Measurements from ENCODE around the gene SPINT1. TPM values are rescaled to one million over a fixed set of nuclear protein-coding genes. Genes with fewer than 3 reads are reported as not detected.
A peak's percentile ranks its signal among the peaks of the same experiment; 100 is the strongest.

SPINT1 gene
- total RNA-seq, 2 donors from 2014 or later, result 280 to 330 TPM

- Histone ChIP-seq H3K9ac (ENCODE audit: low read depth in 2 of 2, low read length in 2 of 2) (peak overlapping the region in 1 of 2 donors; percentile 68), H3K27ac (peak overlapping the region; percentile 62), H3K4me1 (no peaks in the 10 kb centered on the region), H3K4me3 (no peak overlapping the region), H3K36me3 (no peaks in the 10 kb centered on the region), H3K9me3 (no peaks in the 10 kb centered on the region), H3K27me3 (no peaks in the 10 kb centered on the region)
- DNase-seq, result peak; percentile 63
- intact Hi-C loops (cut with DNase I), result no loop called here
- TF ChIP-seq CTCF (IDR thresholded peaks at IDR 0.05), result no peak
These were observed 19.9 kb downstream of the SPINT1 start for GRCh38 chr15:40863660-40864270.

GRCh38 chr15:40867199-40867598, 23.4 kb downstream of the SPINT1 start:
- no peak for TF ChIP-seq CTCF (IDR thresholded peaks at IDR 0.05)
- no peak overlapping the region for H3K27ac ChIP-seq
- no peak for DNase-seq
- intact Hi-C loops (cut with DNase I), result no loop called here
- no peaks in the 10 kb centered on the region for H3K9me3 ChIP-seq
- no peak overlapping the region for H3K9ac ChIP-seq (ENCODE audit: low read depth in 2 of 2, low read length in 2 of 2)
- H3K4me1 ChIP-seq, result no peaks in the 10 kb centered on the region
- H3K4me3 ChIP-seq, result no peak overlapping the region
- no peaks in the 10 kb centered on the region for H3K36me3 ChIP-seq
- H3K27me3 ChIP-seq, result no peaks in the 10 kb centered on the region

GRCh38 chr15:40869686-40870085, 25.8 kb downstream of the SPINT1 start:
- intact Hi-C loops (cut with DNase I), result no loop called here
- no peak for TF ChIP-seq CTCF (IDR thresholded peaks at IDR 0.05)
- Histone ChIP-seq H3K27me3 (no peaks in the 10 kb centered on the region), H3K27ac (no peak overlapping the region), H3K4me1 (peaks cover 4% of the 10 kb centered on the region), H3K9me3 (no peaks in the 10 kb centered on the region), H3K9ac (ENCODE audit: low read depth in 2 of 2, low read length in 2 of 2) (no peak overlapping the region), H3K4me3 (no peak overlapping the region), H3K36me3 (no peaks in the 10 kb centered on the region)
- DNase-seq, result no peak

GRCh38 chr15:40870716-40871115, 26.9 kb downstream of the SPINT1 start:
- Histone ChIP-seq H3K27ac (no peak overlapping the region), H3K4me1 (peaks cover 4% of the 10 kb centered on the region), H3K4me3 (no peak overlapping the region), H3K36me3 (no peaks in the 10 kb centered on the region), H3K9ac (ENCODE audit: low read depth in 2 of 2, low read length in 2 of 2) (peak overlapping the region in 1 of 2 donors; percentile 13), H3K27me3 (no peaks in the 10 kb centered on the region), H3K9me3 (no peaks in the 10 kb centered on the region)
- no peak for TF ChIP-seq CTCF (IDR thresholded peaks at IDR 0.05)
- DNase-seq, result no peak
- intact Hi-C loops (cut with DNase I), result no loop called here

- TF ChIP-seq CTCF (IDR thresholded peaks at IDR 0.05), result no peak
- peak overlapping the region in 1 of 2 donors; percentile 48 for H3K9ac ChIP-seq (ENCODE audit: low read depth in 2 of 2, low read length in 2 of 2)
- DNase-seq, result peak; percentile 86
These were observed 28.1 kb downstream of the SPINT1 start for GRCh38 chr15:40871749-40872617.

More at GRCh38 chr15:40871749-40872617, 28.1 kb downstream of the SPINT1 start:
- Histone ChIP-seq H3K36me3 (no peaks in the 10 kb centered on the region), H3K4me3 (peak overlapping the region; percentile 55), H3K27me3 (no peaks in the 10 kb centered on the region), H3K27ac (peak overlapping the region; percentile 74), H3K4me1 (peaks cover 4% of the 10 kb centered on the region), H3K9me3 (no peaks in the 10 kb centered on the region)
- intact Hi-C loops (cut with DNase I), result no loop called here

Measured in colonic mucosa (tissue), 4 donors.